ENCODE measurements around the gene CDIP1. TPM values are rescaled to one million over a fixed set of nuclear protein-coding genes. Genes with fewer than 3 reads are reported as not detected.
A peak's percentile ranks its signal among the peaks of the same experiment; 100 is the strongest.

Gene CDIP1
- polyA plus RNA-seq, 3 donors from 2014 or later: 26.9 to 51.9 (median 47.8) TPM

- H3K27ac Mint-ChIP-seq: peak overlapping the region in 4 of 6 donors; percentile 14 to 93 (median 77)
- no peaks in the 10 kb centered on the region for H3K9me3 Mint-ChIP-seq
- peaks cover 71 to 73% of the 10 kb centered on the region in 2 donors for H3K4me1 Mint-ChIP-seq
- no peak for DNase-seq
- peaks cover 0 to 13% (median 0%) of the 10 kb centered on the region in 3 donors for H3K36me3 Mint-ChIP-seq
- H3K4me3 Mint-ChIP-seq: peak overlapping the region in 1 of 5 donors; percentile 51
- H3K27me3 Mint-ChIP-seq (ENCODE audit: low read depth in 3 of 3): peaks cover 1 to 3% (median 2%) of the 10 kb centered on the region in 3 donors
Measured at GRCh38 chr16:4533490-4533889, 5.1 kb downstream of the CDIP1 start.

DNA sequence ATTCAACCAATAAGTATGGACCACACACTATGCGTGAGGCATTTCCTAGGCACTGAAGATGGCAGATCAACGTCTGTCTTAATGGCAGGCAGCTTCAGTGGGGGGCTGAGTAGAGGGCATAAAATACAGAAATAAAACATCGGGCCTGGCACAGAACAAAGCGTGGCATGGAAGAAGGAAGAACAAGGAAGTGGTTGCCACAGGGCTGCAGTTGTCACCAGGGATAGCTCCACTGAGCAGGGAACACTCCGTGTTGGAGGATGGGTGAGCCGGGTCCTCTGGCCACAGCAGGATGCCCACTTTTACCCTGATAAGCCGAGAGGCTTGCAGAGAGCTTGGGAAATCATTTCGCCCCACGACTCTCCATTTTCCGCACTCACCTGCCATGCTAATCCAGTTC, 6.3 kb downstream of the CDIP1 start:
- Mint-ChIP-seq H3K27ac (peak overlapping the region in 4 of 6 donors; percentile 30 to 62 (median 46)), H3K4me1 (peaks cover 74 to 81% of the 10 kb centered on the region in 2 donors), H3K9me3 (no peaks in the 10 kb centered on the region), H3K4me3 (no peak overlapping the region), H3K36me3 (peaks cover 0 to 13% (median 0%) of the 10 kb centered on the region in 3 donors), H3K27me3 (ENCODE audit: low read depth in 3 of 3) (peaks cover 0 to 3% (median 1%) of the 10 kb centered on the region in 3 donors)
- DNase-seq: no peak

GRCh38 chr16:4531811-4532210, 6.8 kb downstream of the CDIP1 start:
- Mint-ChIP-seq H3K36me3 (peaks cover 0 to 13% (median 0%) of the 10 kb centered on the region in 3 donors), H3K4me1 (peaks cover 74 to 81% of the 10 kb centered on the region in 2 donors), H3K27ac (peak overlapping the region in 5 of 6 donors; percentile 30 to 62 (median 49)), H3K9me3 (no peaks in the 10 kb centered on the region), H3K27me3 (ENCODE audit: low read depth in 3 of 3) (peaks cover 0 to 3% (median under 1%) of the 10 kb centered on the region in 3 donors), H3K4me3 (no peak overlapping the region)
- DNase-seq: no peak

DNA sequence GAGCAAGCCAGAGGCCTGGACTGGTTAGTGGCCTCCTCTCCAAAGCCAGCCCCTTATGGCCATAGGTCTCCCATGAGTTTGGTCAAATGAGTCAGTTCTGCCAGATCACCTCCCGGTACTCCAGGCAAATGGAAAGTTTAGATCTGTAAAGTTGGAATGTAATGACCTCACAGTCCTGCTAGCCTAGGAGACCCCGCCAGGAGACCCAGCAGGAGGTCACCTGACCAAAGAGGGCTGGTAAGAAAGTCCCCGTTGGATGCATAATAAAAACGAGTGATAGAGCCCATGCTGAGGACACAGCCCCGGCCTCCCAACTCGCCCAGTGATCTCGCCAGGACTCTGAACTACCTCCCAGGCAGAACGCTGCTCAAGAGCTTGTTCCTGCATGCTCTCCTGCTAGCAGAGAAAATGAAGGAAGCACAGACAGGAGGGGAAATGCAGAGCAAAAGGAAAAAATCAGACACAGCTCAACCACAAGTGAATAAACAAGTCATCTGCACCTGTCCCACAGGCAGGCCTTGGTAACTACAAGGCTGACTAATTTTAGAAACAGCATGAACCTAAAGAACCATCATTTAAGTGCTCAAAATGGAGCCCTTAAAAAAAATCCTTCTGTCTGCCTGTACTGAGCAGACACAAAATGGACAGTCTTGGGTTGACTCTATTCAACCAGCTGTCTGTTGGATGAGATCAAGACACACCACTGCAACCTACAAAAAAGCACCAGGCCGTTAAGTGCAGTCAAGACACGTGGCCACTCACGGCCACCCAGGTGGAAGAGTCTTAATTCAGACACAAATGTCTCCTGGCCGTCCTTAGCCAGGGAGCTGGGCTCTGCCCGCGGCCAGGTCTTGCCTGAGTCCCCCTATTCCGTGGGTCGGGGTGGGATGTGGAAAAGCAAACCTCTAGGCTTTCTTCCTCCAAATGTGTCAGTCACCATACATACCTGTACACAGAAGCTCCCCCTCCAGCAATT, 9.2 kb downstream of the CDIP1 start:
- H3K36me3 Mint-ChIP-seq: peaks cover 0 to 12% (median 0%) of the 10 kb centered on the region in 3 donors
- H3K27ac Mint-ChIP-seq: peak overlapping the region; percentile 50 to 90 (median 76)
- DNase-seq: no peak
- peaks cover 60 to 68% of the 10 kb centered on the region in 2 donors for H3K4me1 Mint-ChIP-seq
- peaks cover 0 to 3% (median 2%) of the 10 kb centered on the region in 3 donors for H3K27me3 Mint-ChIP-seq (ENCODE audit: low read depth in 3 of 3)
- H3K9me3 Mint-ChIP-seq: no peaks in the 10 kb centered on the region
- H3K4me3 Mint-ChIP-seq: peak overlapping the region in 4 of 5 donors; percentile 20 to 55 (median 37)

- H3K4me3 Mint-ChIP-seq: no peak overlapping the region
- H3K27me3 Mint-ChIP-seq (ENCODE audit: low read depth in 3 of 3): peaks cover 0 to 2% (median 0%) of the 10 kb centered on the region in 3 donors
- H3K9me3 Mint-ChIP-seq: no peaks in the 10 kb centered on the region
- H3K36me3 Mint-ChIP-seq: no peaks in the 10 kb centered on the region
- peak overlapping the region in 2 of 6 donors; percentile 26 to 40 for H3K27ac Mint-ChIP-seq
- peaks cover 42 to 51% of the 10 kb centered on the region in 2 donors for H3K4me1 Mint-ChIP-seq
- no peak for DNase-seq
Measured at GRCh38 chr16:4525634-4526277, 12.8 kb downstream of the CDIP1 start.

- Mint-ChIP-seq H3K4me1 (peaks cover 42 to 53% of the 10 kb centered on the region in 2 donors), H3K4me3 (no peak overlapping the region), H3K36me3 (no peaks in the 10 kb centered on the region), H3K27me3 (ENCODE audit: low read depth in 3 of 3) (peaks cover 0 to 2% (median 0%) of the 10 kb centered on the region in 3 donors), H3K27ac (no peak overlapping the region), H3K9me3 (no peaks in the 10 kb centered on the region)
- no peak for DNase-seq
Measured at GRCh38 chr16:4525069-4525468, 13.5 kb downstream of the CDIP1 start.

DNA sequence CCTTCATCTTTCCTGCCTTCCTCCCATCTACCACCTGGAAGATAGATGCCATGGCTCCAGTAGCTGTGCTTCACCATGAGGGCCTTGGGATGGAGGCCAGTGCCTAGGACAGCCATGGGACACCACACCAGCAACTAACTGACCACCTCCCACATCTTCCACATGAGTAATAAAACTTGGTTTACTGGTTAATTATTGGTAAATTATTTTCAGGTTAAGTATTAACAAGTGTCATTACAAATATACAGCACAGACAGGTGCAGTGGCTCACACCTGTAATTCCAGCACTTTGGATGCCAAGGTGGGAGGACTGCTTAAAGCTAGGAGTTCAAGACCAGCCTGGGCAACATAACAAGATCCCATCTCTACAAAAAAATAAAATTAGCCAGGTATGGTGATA, 14.0 kb downstream of the CDIP1 start:
- Mint-ChIP-seq H3K36me3 (no peaks in the 10 kb centered on the region), H3K9me3 (no peaks in the 10 kb centered on the region), H3K4me3 (no peak overlapping the region), H3K27ac (peak overlapping the region in 2 of 6 donors; percentile 28 to 49), H3K27me3 (ENCODE audit: low read depth in 3 of 3) (peaks cover 0 to 2% (median 0%) of the 10 kb centered on the region in 3 donors), H3K4me1 (peaks cover 43 to 53% of the 10 kb centered on the region in 2 donors)
- no peak for DNase-seq

DNA sequence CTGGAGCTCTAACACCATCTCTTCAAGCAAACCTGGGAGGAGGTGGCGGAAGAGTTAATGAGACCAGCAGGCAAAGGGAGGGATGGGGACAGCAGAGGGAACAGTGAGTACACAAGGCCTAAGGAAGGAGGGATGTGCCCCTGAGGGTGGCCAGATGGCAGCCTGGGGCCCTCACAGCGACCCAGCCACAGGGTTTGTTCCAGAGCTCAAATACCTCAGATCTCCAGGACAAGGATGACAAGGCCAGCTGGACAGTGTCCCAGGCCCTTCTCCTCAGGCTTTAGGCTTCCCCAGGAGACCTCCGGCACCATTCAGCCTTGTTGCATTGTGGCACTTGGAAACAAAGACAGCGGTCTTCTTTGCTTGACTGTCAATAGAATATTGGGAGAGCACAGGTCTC, 14.9 kb downstream of the CDIP1 start:
- Mint-ChIP-seq H3K36me3 (no peaks in the 10 kb centered on the region), H3K4me1 (peaks cover 41 to 53% of the 10 kb centered on the region in 2 donors), H3K9me3 (no peaks in the 10 kb centered on the region), H3K4me3 (no peak overlapping the region), H3K27ac (no peak overlapping the region), H3K27me3 (ENCODE audit: low read depth in 3 of 3) (peaks cover 0 to 2% (median 0%) of the 10 kb centered on the region in 3 donors)
- no peak for DNase-seq

DNA sequence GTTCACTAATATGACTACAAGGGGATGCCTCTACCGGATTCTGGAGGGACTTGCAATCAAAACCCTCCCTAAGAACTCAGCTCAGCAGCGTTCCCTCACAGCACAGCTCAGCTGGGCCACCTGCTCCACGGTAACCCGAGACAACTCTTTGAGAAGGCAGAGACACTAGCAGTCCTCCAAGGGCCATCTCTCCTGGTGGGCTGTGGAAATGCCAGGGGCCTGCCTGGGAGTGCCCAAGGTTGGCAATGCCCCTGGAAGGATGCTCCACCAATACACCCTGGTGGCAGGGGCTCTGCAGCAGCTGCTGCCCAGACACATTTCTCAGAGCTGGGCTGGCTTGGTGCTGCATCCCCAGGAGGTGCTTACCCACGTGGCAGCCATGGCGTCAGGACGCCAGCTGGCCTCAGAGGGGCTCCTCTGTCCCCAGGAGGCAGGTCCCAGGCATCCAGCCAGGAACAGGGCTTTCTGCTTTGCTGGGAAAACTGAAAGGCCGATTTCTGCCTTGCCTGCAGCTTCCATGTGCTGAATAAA, 16.5 kb downstream of the CDIP1 start:
- peaks cover 0 to 2% (median 0%) of the 10 kb centered on the region in 3 donors for H3K27me3 Mint-ChIP-seq (ENCODE audit: low read depth in 3 of 3)
- no peaks in the 10 kb centered on the region for H3K36me3 Mint-ChIP-seq
- H3K27ac Mint-ChIP-seq: peak overlapping the region in 2 of 6 donors; percentile 49 to 55
- H3K4me3 Mint-ChIP-seq: no peak overlapping the region
- no peaks in the 10 kb centered on the region for H3K9me3 Mint-ChIP-seq
- DNase-seq: no peak
- peaks cover 44 to 50% of the 10 kb centered on the region in 2 donors for H3K4me1 Mint-ChIP-seq

DNA sequence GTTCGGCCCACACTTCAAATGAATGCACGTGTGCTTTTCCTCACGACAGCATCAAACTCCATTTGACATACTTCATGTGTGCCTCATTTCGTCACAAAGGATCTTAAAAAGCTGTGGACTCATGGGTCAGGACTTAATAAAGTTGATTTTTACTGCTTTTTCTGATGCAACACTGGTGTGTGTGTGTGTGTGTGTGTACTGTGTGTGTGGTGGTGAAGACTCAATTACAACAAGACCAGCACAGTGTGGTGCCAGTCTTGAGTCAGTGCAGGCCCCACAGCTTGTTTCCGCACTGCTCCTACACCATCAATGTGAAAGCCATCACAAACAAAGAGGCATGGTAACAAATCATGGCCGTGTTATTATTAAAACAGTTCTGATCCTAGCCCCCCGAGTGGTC, 17.7 kb downstream of the CDIP1 start:
- Mint-ChIP-seq H3K27me3 (ENCODE audit: low read depth in 3 of 3) (no peaks in the 10 kb centered on the region), H3K36me3 (no peaks in the 10 kb centered on the region), H3K4me3 (no peak overlapping the region), H3K9me3 (no peaks in the 10 kb centered on the region), H3K4me1 (peaks cover 47 to 56% of the 10 kb centered on the region in 2 donors), H3K27ac (peak overlapping the region in 3 of 6 donors; percentile 7 to 97 (median 72))
- no peak for DNase-seq

DNA sequence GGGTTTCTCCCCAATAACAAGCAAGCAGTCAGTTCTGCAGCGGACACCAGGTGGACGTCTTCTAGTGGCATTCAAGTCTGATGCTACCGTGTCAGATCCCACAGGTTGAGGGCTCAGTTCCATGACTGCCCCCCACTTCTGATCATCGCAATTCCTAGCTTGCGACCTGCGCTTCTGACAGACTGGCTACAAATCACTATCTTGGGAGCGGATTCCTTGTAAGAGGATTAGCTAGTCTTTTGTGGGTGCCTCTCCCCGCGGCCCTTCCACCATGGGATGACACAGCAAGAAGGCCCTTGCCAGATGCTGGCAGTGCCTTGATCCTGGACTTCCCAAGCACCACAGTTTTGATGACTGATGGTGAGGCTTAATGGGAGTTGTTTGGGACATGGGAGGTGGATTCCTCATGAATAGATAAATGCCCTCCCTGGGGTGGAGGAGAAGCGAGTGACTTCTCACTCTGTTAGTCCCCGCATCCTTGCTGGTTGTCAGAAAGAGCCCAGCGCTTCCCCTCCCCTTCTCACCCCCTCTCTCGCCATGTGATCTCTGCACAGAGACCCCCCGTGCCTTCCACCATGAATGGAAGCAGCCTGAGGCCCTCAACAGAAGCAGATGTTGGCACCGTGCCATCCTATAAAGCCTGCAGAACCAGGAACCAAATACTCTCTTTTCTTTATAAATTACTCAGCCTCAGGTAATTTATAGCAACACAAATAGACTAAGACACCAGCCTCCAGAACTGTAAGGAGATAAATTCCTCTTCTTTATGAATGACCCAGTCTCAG, 19.1 kb downstream of the CDIP1 start:
- peaks cover 57 to 62% of the 10 kb centered on the region in 2 donors for H3K4me1 Mint-ChIP-seq
- H3K36me3 Mint-ChIP-seq: no peaks in the 10 kb centered on the region
- no peaks in the 10 kb centered on the region for H3K27me3 Mint-ChIP-seq (ENCODE audit: low read depth in 3 of 3)
- H3K27ac Mint-ChIP-seq: peak overlapping the region; percentile 44 to 97 (median 66)
- H3K4me3 Mint-ChIP-seq: no peak overlapping the region
- H3K9me3 Mint-ChIP-seq: no peaks in the 10 kb centered on the region
- no peak for DNase-seq

- peak overlapping the region in 1 of 5 donors; percentile 23 for H3K4me3 Mint-ChIP-seq
- H3K36me3 Mint-ChIP-seq: no peaks in the 10 kb centered on the region
- no peaks in the 10 kb centered on the region for H3K27me3 Mint-ChIP-seq (ENCODE audit: low read depth in 3 of 3)
- peak overlapping the region; percentile 16 to 97 (median 74) for H3K27ac Mint-ChIP-seq
- H3K9me3 Mint-ChIP-seq: no peaks in the 10 kb centered on the region
- H3K4me1 Mint-ChIP-seq: peaks cover 63 to 69% of the 10 kb centered on the region in 2 donors
- no peak for DNase-seq
Measured at GRCh38 chr16:4517812-4518680, 20.5 kb downstream of the CDIP1 start.
